H1 (cell line): ENCODE results near the gene AP1M1. TPM values are rescaled to one million over a fixed set of nuclear protein-coding genes. Genes with fewer than 3 reads are reported as not detected.
A peak's percentile ranks its signal among the peaks of the same experiment; 100 is the strongest.

ENCODE experiments used
- CTCF ChIA-PET: fragments of 300-600 bp; sonication (Branson Sonifier 250); formaldehyde crosslinking; loops from one replicate; lab custom pipeline; 2021; ENCODE audit not compliant: partially characterized antibody; lab: Charles Lee
- POLR2A ChIA-PET: fragments of 300-600 bp; sonication (Branson Sonifier 250); formaldehyde crosslinking; loops from one replicate; lab custom pipeline; 2021; ENCODE audit warnings: inconsistent platforms; ENCODE audit not compliant: partially characterized antibody; lab: Charles Lee
- DNase-seq, 2 experiments: peaks; one replicate each; pipeline versions ENCODE4 v3.0.0 to v3.0.0-alpha.2; 2010 to 2022; ENCODE audit warnings: low spot score in 2 of 2, low read depth in 1 of 2, mixed read lengths in 1 of 2
- FAIRE-seq: peaks from 2 replicates; lab custom pipeline; 2011; peaks lifted over from hg19 to GRCh38; lab: Jason Lieb, UNC
- H2AFZ ChIP-seq: 2 replicates; pipeline ENCODE4 v1.8.1; 2012; ENCODE audit warnings: low read length, inconsistent platforms
- H2AK5ac ChIP-seq: 2 replicates; pipeline ENCODE4 v1.6.1; 2013; ENCODE audit warnings: low read depth, low read length
- H2BK120ac ChIP-seq: replicated peaks from 2 replicates; pipeline ENCODE3; 2013; ENCODE audit warnings: low read depth, low read length, inconsistent platforms
- H2BK12ac ChIP-seq: 2 replicates; pipeline ENCODE4 v1.6.1; 2013; ENCODE audit warnings: low read depth, low read length
- H2BK15ac ChIP-seq: 2 replicates; pipeline ENCODE4 v1.6.1; 2013; ENCODE audit warnings: low read length
- H2BK20ac ChIP-seq: 2 replicates; pipeline ENCODE4 v1.6.1; 2013; ENCODE audit warnings: low read length
- H2BK5ac ChIP-seq: 2 replicates; pipeline ENCODE4 v1.6.1; 2013; ENCODE audit warnings: low read depth, low read length
- H3K14ac ChIP-seq: 2 replicates; pipeline ENCODE4 v1.6.1; 2013; ENCODE audit warnings: inconsistent platforms; ENCODE audit not compliant: insufficient read length
- H3K18ac ChIP-seq: 2 replicates; pipeline ENCODE4 v1.6.1; 2013; ENCODE audit warnings: low read length; ENCODE audit errors: extremely low read depth
- H3K23ac ChIP-seq: 2 replicates; pipeline ENCODE4 v1.6.1; 2013; ENCODE audit warnings: inconsistent platforms; ENCODE audit not compliant: insufficient read length
- H3K23me2 ChIP-seq: 2 replicates; pipeline ENCODE4 v1.6.1; 2013; ENCODE audit warnings: low read depth, low read length
- H3K27ac ChIP-seq: 2 replicates; pipeline ENCODE4 v1.6.1; 2011; ENCODE audit warnings: low read depth, low read length, inconsistent platforms
- H3K27me3 ChIP-seq, 4 experiments: replicated peaks in 1 of 4; 1 replicate in 1 of 4; 2 replicates in 3 of 4; pipeline versions ENCODE4 v1.6.1 to v1.8.1; 2011 to 2013; ENCODE audit warnings: low read length in 3 of 4, mild to moderate bottlenecking in 3 of 4, inconsistent platforms in 2 of 4, mixed read lengths in 2 of 4, moderate library complexity in 1 of 4; ENCODE audit not compliant: control insufficient read depth in 3 of 4, insufficient read depth in 3 of 4; ENCODE audit errors: extremely low read depth in 1 of 4
- H3K36me3 ChIP-seq, 4 experiments: 2 replicates each; pipeline versions ENCODE4 v1.6.1 to v1.8.1; 2011 to 2013; ENCODE audit warnings: mild to moderate bottlenecking in 4 of 4, low read length in 3 of 4, moderate library complexity in 2 of 4, control low read depth in 1 of 4, inconsistent platforms in 1 of 4; ENCODE audit not compliant: insufficient read depth in 4 of 4, control insufficient read depth in 2 of 4
- H3K4ac ChIP-seq: replicated peaks from 2 replicates; pipeline ENCODE3; 2013; ENCODE audit warnings: low read length, low read depth, mixed read lengths, inconsistent platforms; ENCODE audit not compliant: insufficient read length
- H3K4me1 ChIP-seq, 4 experiments: replicated peaks in 1 of 4; 1 replicate in 1 of 4; 2 replicates in 3 of 4; pipeline versions ENCODE4 v1.6.1 to v1.8.1; 2011 to 2013; ENCODE audit warnings: low read length in 3 of 4, inconsistent platforms in 2 of 4, mixed read lengths in 1 of 4; ENCODE audit not compliant: insufficient read depth in 4 of 4, control insufficient read depth in 3 of 4
- H3K4me2 ChIP-seq, 2 experiments: 2 replicates each; pipeline versions ENCODE4 v1.6.1 to v1.8.1; 2011 to 2013; ENCODE audit warnings: low read depth in 2 of 2, low read length in 2 of 2, control low read depth in 1 of 2, inconsistent platforms in 1 of 2, mild to moderate bottlenecking in 1 of 2; ENCODE audit not compliant: insufficient read depth in 1 of 2
- H3K4me3 ChIP-seq, 4 experiments: fragments of 200-600, 300-600 bp in 1 of 4; sonication (generic), shearing (Covaris generic), sonication (Bioruptor Twin) in 1 of 4; 2 replicates each; pipeline versions ENCODE4 v1.5.1 to v1.8.1; 2011 to 2016; ENCODE audit warnings: low read length in 4 of 4, low read depth in 3 of 4, control low read depth in 2 of 4, inconsistent platforms in 2 of 4, mild to moderate bottlenecking in 2 of 4, mixed read lengths in 1 of 4, moderate library complexity in 1 of 4; ENCODE audit not compliant: insufficient read depth in 2 of 4; ENCODE audit errors: extremely low read depth in 1 of 4
- H3K56ac ChIP-seq: replicated peaks from 2 replicates; pipeline ENCODE3; 2013; ENCODE audit warnings: low read depth, mild to moderate bottlenecking, mixed read lengths, low read length, inconsistent platforms; ENCODE audit not compliant: insufficient read length
- H3K79me1 ChIP-seq: 2 replicates; pipeline ENCODE4 v1.6.1; 2013; ENCODE audit warnings: low read depth, low read length, control low read depth
- H3K79me2 ChIP-seq, 2 experiments: 2 replicates each; pipeline versions ENCODE4 v1.6.1 to v1.8.1; 2012 to 2013; ENCODE audit warnings: low read length in 2 of 2, mild to moderate bottlenecking in 2 of 2, inconsistent platforms in 1 of 2; ENCODE audit not compliant: insufficient read depth in 2 of 2, control insufficient read depth in 1 of 2
- H3K9ac ChIP-seq, 4 experiments: replicated peaks in 1 of 4; 1 replicate in 1 of 4; 2 replicates in 3 of 4; pipeline versions ENCODE4 v1.6.1 to v1.8.1; 2011 to 2013; ENCODE audit warnings: low read depth in 3 of 4, low read length in 3 of 4, control low read depth in 2 of 4, mild to moderate bottlenecking in 2 of 4, moderate library complexity in 2 of 4, inconsistent platforms in 1 of 4; ENCODE audit errors: extremely low read depth in 1 of 4
- H3K9me3 ChIP-seq, 2 experiments: 2 replicates each; pipeline versions ENCODE4 v1.6.1 to v1.8.1; 2012 to 2013; ENCODE audit warnings: mild to moderate bottlenecking in 2 of 2, moderate library complexity in 2 of 2, control low read depth in 1 of 2, inconsistent platforms in 1 of 2, low read depth in 1 of 2, low read length in 1 of 2, mixed read lengths in 1 of 2; ENCODE audit not compliant: insufficient read depth in 2 of 2
- H4K20me1 ChIP-seq, 2 experiments: replicated peaks in 1 of 2; 2 replicates each; pipeline versions ENCODE3 to v1.8.1; 2011 to 2013; ENCODE audit warnings: inconsistent platforms in 2 of 2, low read length in 2 of 2, mild to moderate bottlenecking in 1 of 2; ENCODE audit not compliant: insufficient read depth in 2 of 2, control insufficient read depth in 1 of 2
- H4K5ac ChIP-seq: 2 replicates; pipeline ENCODE4 v1.6.1; 2013; ENCODE audit warnings: low read length, low read depth, mixed read lengths, inconsistent platforms; ENCODE audit not compliant: insufficient read length
- H4K8ac ChIP-seq: 2 replicates; pipeline ENCODE4 v1.8.0; 2013; ENCODE audit warnings: mild to moderate bottlenecking, moderate library complexity, low read length, inconsistent platforms; ENCODE audit not compliant: insufficient read depth; ENCODE audit errors: extremely low read depth
- H4K91ac ChIP-seq: replicated peaks from 2 replicates; pipeline ENCODE3; 2013; ENCODE audit warnings: low read length, mixed read lengths, inconsistent platforms; ENCODE audit not compliant: insufficient read length
- CTBP2 ChIP-seq: IDR thresholded peaks from 2 replicates; pipeline ENCODE4 v1.7.0; 2011; ENCODE audit warnings: borderline replicate concordance, mild to moderate bottlenecking, moderate library complexity, mixed read lengths, low read length; ENCODE audit not compliant: insufficient read depth, insufficient read length
- FOSL1 ChIP-seq: IDR thresholded peaks from 2 replicates; pipeline ENCODE4 v1.6.1; 2011; ENCODE audit warnings: mild to moderate bottlenecking, low read depth, low read length, moderate library complexity; ENCODE audit not compliant: insufficient read depth
- NRF1 ChIP-seq: IDR thresholded peaks from 2 replicates; pipeline ENCODE4 v1.6.1; 2011; ENCODE audit warnings: mild to moderate bottlenecking, low read depth, low read length, improper control_type of control experiment
- PHF8 ChIP-seq: fragments of 200-600 bp; sonication (generic); conservative IDR thresholded peaks from 2 replicates; pipeline ENCODE4 v1.7.1; 2012; ENCODE audit warnings: low read depth, mild to moderate bottlenecking, inconsistent platforms, low read length, moderate library complexity
- POU5F1 ChIP-seq: IDR thresholded peaks from 2 replicates; pipeline ENCODE4 v1.6.1; 2011; ENCODE audit warnings: low read depth, mild to moderate bottlenecking, low read length, moderate library complexity
- TEAD4 ChIP-seq: IDR thresholded peaks from 2 replicates; pipeline ENCODE4 v1.6.1; 2012; ENCODE audit warnings: low read depth, low read length, inconsistent platforms, mixed read lengths
- WGBS, 2 experiments: shearing (Covaris generic) in 1 of 2; methylation state at CpG; one replicate each; pipeline versions ENCODE4 v1.1.6 to v1.1.7; 2013 to 2015; ENCODE audit warnings: low lambda C conversion rate in 2 of 2, mixed read lengths in 2 of 2, inconsistent platforms in 1 of 2, low coverage in 1 of 2, missing lambda C conversion rate in 1 of 2; ENCODE audit not compliant: insufficient replicate concordance in 2 of 2, insufficient coverage in 1 of 2, insufficient read length in 1 of 2; ENCODE audit errors: extremely low coverage in 1 of 2, missing lambda C conversion rate in 1 of 2; 5-methylcytosine and 5-hydroxymethylcytosine counted together
- polyA plus RNA-seq, 7 experiments: library from polyadenylated mRNA; depleted of rRNA in 3 of 7; stranded (reverse) in 5 of 7; unstranded in 2 of 7; fragments of >200 nt in 5 of 7; fragments of 200-250 nt in 2 of 7; gene quantifications; 1 replicate in 5 of 7; 2 replicates in 1 of 7; 4 replicates in 1 of 7; pipeline versions ENCODE4 v1.2.1 to v1.2.3, GENCODE V29; 2011 to 2013; ENCODE audit warnings: missing spikeins in 2 of 7, mixed read lengths in 2 of 7
- total RNA-seq: library from RNA; stranded (reverse); fragmentation: NEBNext Ultra II Directional; extraction: Animal tissue kit (Norgen Biotek cat#: 25700); gene quantifications from 2 replicates; pipeline ENCODE4 v1.2.1, GENCODE V29; 2021

AP1M1 gene
- total and polyA plus RNA-seq, 2 of the 8 experiments (the other 6 are each of a cell fraction or from before 2014, with no cell fraction given), result 30.9 to 37.5 TPM

- ChIA-PET POLR2A (interaction anchor here (1.8 kb wide), 1 partner anchor 88 kb away, joined by 4 read pairs; the partner anchor contains the start of gene TPM4), CTCF (no interaction called here)
- H3K56ac ChIP-seq, result no peak overlapping the region
- H2BK20ac ChIP-seq, result no peak overlapping the region
- TF ChIP-seq TEAD4 (no peak), FOSL1 (no peak), POU5F1 (no peak), PHF8 (no peak), CTBP2 (no peak), NRF1 (no peak)
- no peak for FAIRE-seq
- H3K14ac ChIP-seq, result no peak overlapping the region
- H3K79me2 ChIP-seq, result no peaks in the 10 kb centered on the region
- 0 out of 2 replicates have a peak overlapping the region, but pooled peaks have one; percentile 11 for H4K8ac ChIP-seq
- 90% methylated on average over 13 of the region's 13 CpGs; no CpG with 5 or more reads in 1 of the 2 experiments for WGBS, 2 experiments
- H3K4me3 ChIP-seq, result no peak overlapping the region
- no peak overlapping the region for H4K5ac ChIP-seq
- H3K18ac ChIP-seq, result no peak overlapping the region
- no peak overlapping the region for H3K23ac ChIP-seq
- no peak overlapping the region for H2BK5ac ChIP-seq
- no peak overlapping the region for H2AFZ ChIP-seq
- no peaks in the 10 kb centered on the region for H3K9me3 ChIP-seq
- no peak overlapping the region for H3K4me2 ChIP-seq
- no peak overlapping the region for H4K91ac ChIP-seq
- no peak overlapping the region for H3K4ac ChIP-seq
- H2BK120ac ChIP-seq, result no peak overlapping the region
- H3K79me1 ChIP-seq, result no peaks in the 10 kb centered on the region
- H3K27ac ChIP-seq, result no peak overlapping the region
- no peak overlapping the region for H2AK5ac ChIP-seq
- no peak for DNase-seq
- H2BK15ac ChIP-seq, result no peak overlapping the region
- no peaks in the 10 kb centered on the region for H4K20me1 ChIP-seq
- H3K23me2 ChIP-seq, result no peaks in the 10 kb centered on the region
- no peaks in the 10 kb centered on the region for H3K36me3 ChIP-seq
- no peaks in the 10 kb centered on the region for H3K4me1 ChIP-seq
- no peaks in the 10 kb centered on the region for H3K27me3 ChIP-seq
- no peak overlapping the region for H3K9ac ChIP-seq
- no peak overlapping the region for H2BK12ac ChIP-seq
These were observed 33.4 kb upstream of the AP1M1 start for GRCh38 chr19:16164222-16164890.
